BLaER1 (cell line): ENCODE results near the gene EHD4.

ENCODE experiments used
- H3K27ac ChIP-seq: shearing (Covaris generic); formaldehyde crosslinking; 2 replicates; pipeline ENCODE4 v1.8.1; 2022
- H3K27me3 ChIP-seq: shearing (Covaris generic); formaldehyde crosslinking; 2 replicates; pipeline ENCODE4 v1.8.1; 2022
- H3K36me3 ChIP-seq: shearing (Covaris generic); formaldehyde crosslinking; 2 replicates; pipeline ENCODE4 v1.8.1; 2022
- H3K4me1 ChIP-seq: shearing (Covaris generic); formaldehyde crosslinking; 2 replicates; pipeline ENCODE4 v1.8.1; 2022
- H3K4me2 ChIP-seq: shearing (Covaris generic); formaldehyde crosslinking; 2 replicates; pipeline ENCODE4 v1.8.1; 2022
- H3K4me3 ChIP-seq: shearing (Covaris generic); formaldehyde crosslinking; 2 replicates; pipeline ENCODE4 v1.8.1; 2022
- H3K9ac ChIP-seq: shearing (Covaris generic); formaldehyde crosslinking; 2 replicates; pipeline ENCODE4 v1.8.1; 2022
- H3K9me3 ChIP-seq: shearing (Covaris generic); formaldehyde crosslinking; 2 replicates; pipeline ENCODE4 v1.8.1; 2022
- H4K20me1 ChIP-seq: shearing (Covaris generic); formaldehyde crosslinking; 2 replicates; pipeline ENCODE4 v1.8.1; 2022
- Cebpa-rat ChIP-seq: shearing (Covaris generic); IDR thresholded peaks from 2 replicates; pipeline ENCODE4 v1.8.1; 2022

EHD4 gene

DNA sequence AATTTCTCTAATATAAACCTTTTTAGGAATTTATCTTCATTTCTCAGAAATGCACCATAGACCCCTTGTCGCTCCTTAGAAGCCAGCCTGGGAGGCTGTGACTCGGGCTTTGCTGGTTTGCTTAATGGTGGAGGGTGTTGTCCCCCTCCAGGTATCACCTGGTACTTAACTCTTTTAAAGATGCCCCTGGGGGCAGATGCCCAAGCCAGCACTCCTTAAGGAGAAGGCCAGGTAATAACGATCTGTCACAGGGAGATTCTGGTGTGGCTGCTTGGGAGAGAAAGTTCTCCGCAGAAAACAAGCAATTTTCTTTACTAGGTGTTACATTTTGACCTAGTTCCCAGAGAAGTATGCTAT, 22.3 kb downstream of the EHD4 start:
- no peak overlapping the region for H3K4me2 ChIP-seq
- no peak overlapping the region for H3K27ac ChIP-seq
- peaks cover 25% of the 10 kb centered on the region for H3K4me1 ChIP-seq
- no peaks in the 10 kb centered on the region for H3K9me3 ChIP-seq
- no peak overlapping the region for H3K9ac ChIP-seq
- H3K27me3 ChIP-seq: no peaks in the 10 kb centered on the region
- H4K20me1 ChIP-seq: no peaks in the 10 kb centered on the region
- no peak for TF ChIP-seq Cebpa-rat
- H3K4me3 ChIP-seq: no peak overlapping the region
- H3K36me3 ChIP-seq: peaks cover 41% of the 10 kb centered on the region

DNA sequence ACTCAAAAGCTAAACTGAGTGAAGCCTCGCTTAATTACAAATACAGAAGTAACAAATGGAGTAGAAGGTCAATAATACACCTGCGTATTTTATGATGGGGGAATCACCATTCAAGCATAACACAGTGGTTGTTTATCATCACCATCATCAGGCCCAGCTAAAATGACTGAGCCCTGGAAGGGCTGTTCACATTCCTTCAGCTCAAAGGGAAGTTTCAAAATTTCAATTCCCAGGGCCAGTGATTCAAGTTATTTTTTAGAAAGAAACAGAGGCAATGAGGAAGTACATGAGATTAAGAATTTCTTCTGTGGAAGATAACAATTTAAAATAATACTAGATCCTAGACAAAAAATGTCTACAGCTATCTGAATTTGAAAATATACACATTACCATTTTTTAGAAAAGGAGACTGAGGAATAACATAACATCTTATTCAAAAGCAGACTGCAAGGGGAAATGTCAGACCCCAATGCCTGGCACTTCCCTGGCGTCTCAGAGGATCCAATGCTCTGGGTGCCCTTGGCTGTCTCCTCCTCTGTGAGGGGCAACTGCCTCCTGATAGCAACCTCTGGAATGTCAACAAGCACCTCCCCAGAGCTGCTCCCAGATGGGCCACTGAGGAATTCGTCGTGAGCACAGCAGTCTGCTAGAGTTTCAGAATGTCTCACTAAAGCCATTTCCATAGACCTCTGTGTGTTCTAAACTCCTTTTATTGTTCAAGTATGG, 22.8 kb downstream of the EHD4 start:
- H3K36me3 ChIP-seq: peaks cover 42% of the 10 kb centered on the region
- TF ChIP-seq Cebpa-rat: no peak
- no peak overlapping the region for H3K9ac ChIP-seq
- H4K20me1 ChIP-seq: no peaks in the 10 kb centered on the region
- no peak overlapping the region for H3K4me3 ChIP-seq
- H3K4me2 ChIP-seq: no peak overlapping the region
- no peak overlapping the region for H3K27ac ChIP-seq
- H3K27me3 ChIP-seq: no peaks in the 10 kb centered on the region
- H3K4me1 ChIP-seq: peaks cover 25% of the 10 kb centered on the region
- H3K9me3 ChIP-seq: no peaks in the 10 kb centered on the region

GRCh38 chr15:41948490-41948889, 23.9 kb downstream of the EHD4 start:
- H3K4me3 ChIP-seq: no peak overlapping the region
- no peak overlapping the region for H3K4me2 ChIP-seq
- peaks cover 25% of the 10 kb centered on the region for H3K4me1 ChIP-seq
- H3K9ac ChIP-seq: no peak overlapping the region
- no peaks in the 10 kb centered on the region for H3K9me3 ChIP-seq
- no peak overlapping the region for H3K27ac ChIP-seq
- no peak for TF ChIP-seq Cebpa-rat
- peaks cover 36% of the 10 kb centered on the region for H3K36me3 ChIP-seq
- H3K27me3 ChIP-seq: no peaks in the 10 kb centered on the region
- no peaks in the 10 kb centered on the region for H4K20me1 ChIP-seq

GRCh38 chr15:41946970-41947369, 25.4 kb downstream of the EHD4 start:
- 0 out of 2 replicates have a peak overlapping the region, but pooled peaks have one; percentile 8 for H3K4me2 ChIP-seq
- no peaks in the 10 kb centered on the region for H3K27me3 ChIP-seq
- no peaks in the 10 kb centered on the region for H4K20me1 ChIP-seq
- no peak for TF ChIP-seq Cebpa-rat
- H3K4me3 ChIP-seq: no peak overlapping the region
- no peaks in the 10 kb centered on the region for H3K9me3 ChIP-seq
- peaks cover 33% of the 10 kb centered on the region for H3K36me3 ChIP-seq
- H3K9ac ChIP-seq: no peak overlapping the region; the same call in 1 of the 2 replicates
- H3K4me1 ChIP-seq: peaks cover 21% of the 10 kb centered on the region
- no peak overlapping the region for H3K27ac ChIP-seq

- Histone ChIP-seq H3K36me3 (peaks cover 33% of the 10 kb centered on the region), H4K20me1 (no peaks in the 10 kb centered on the region), H3K4me2 (no peak overlapping the region), H3K4me1 (peaks cover 13% of the 10 kb centered on the region), H3K4me3 (no peak overlapping the region), H3K9me3 (no peaks in the 10 kb centered on the region), H3K27ac (no peak overlapping the region), H3K9ac (no peak overlapping the region), H3K27me3 (no peaks in the 10 kb centered on the region)
- no peak for TF ChIP-seq Cebpa-rat
Observed at GRCh38 chr15:41945731-41946130, 26.6 kb downstream of the EHD4 start.

- no peak for TF ChIP-seq Cebpa-rat
- Histone ChIP-seq H3K4me1 (peaks cover 17% of the 10 kb centered on the region), H3K4me2 (no peak overlapping the region)
Observed at GRCh38 chr15:41945221-41945620, 27.1 kb downstream of the EHD4 start.

DNA sequence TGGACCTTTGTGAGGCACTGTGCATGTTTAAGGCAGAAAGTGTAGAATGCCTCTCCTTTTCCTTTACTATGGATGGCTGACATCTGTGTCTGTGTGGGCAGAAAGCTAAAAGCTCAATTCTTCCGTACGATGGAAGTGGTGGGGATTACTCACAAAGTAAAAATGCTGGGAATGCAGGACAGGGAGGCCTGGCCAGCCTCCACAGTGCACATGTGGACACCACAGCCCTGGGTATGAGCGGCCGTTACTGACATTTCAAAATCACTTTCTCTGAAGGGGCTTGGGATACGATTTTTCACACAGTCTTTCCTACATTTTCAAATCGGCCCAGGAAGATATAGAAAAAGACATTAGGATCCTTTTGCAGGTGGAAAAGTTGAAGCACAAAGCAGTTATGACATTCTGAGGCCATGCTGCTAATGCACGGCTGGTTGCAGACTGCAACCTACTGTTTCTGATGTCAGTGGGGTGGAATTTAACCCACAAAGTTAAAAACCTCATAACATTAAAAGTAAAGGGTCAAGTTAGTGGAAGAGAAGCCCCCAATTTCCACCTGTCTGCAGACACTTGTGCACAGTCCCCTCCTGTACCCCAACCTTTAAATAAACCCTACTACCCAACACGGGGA, 27.9 kb downstream of the EHD4 start:
- Histone ChIP-seq H3K27ac (no peak overlapping the region), H3K9ac (no peak overlapping the region), H3K36me3 (peaks cover 40% of the 10 kb centered on the region; the same call in 1 of the 2 replicates), H3K4me1 (peaks cover 19% of the 10 kb centered on the region), H3K4me2 (no peak overlapping the region), H4K20me1 (no peaks in the 10 kb centered on the region), H3K9me3 (no peaks in the 10 kb centered on the region), H3K4me3 (no peak overlapping the region), H3K27me3 (no peaks in the 10 kb centered on the region)
- no peak for TF ChIP-seq Cebpa-rat

More at GRCh38 chr15:41945221-41945620, 27.1 kb downstream of the EHD4 start:
- H3K9me3 ChIP-seq: no peaks in the 10 kb centered on the region
- H3K9ac ChIP-seq: no peak overlapping the region
- H3K27me3 ChIP-seq: no peaks in the 10 kb centered on the region
- no peak overlapping the region for H3K27ac ChIP-seq
- peaks cover 35% of the 10 kb centered on the region; the same call in 1 of the 2 replicates for H3K36me3 ChIP-seq
- H3K4me3 ChIP-seq: no peak overlapping the region
- H4K20me1 ChIP-seq: no peaks in the 10 kb centered on the region

DNA sequence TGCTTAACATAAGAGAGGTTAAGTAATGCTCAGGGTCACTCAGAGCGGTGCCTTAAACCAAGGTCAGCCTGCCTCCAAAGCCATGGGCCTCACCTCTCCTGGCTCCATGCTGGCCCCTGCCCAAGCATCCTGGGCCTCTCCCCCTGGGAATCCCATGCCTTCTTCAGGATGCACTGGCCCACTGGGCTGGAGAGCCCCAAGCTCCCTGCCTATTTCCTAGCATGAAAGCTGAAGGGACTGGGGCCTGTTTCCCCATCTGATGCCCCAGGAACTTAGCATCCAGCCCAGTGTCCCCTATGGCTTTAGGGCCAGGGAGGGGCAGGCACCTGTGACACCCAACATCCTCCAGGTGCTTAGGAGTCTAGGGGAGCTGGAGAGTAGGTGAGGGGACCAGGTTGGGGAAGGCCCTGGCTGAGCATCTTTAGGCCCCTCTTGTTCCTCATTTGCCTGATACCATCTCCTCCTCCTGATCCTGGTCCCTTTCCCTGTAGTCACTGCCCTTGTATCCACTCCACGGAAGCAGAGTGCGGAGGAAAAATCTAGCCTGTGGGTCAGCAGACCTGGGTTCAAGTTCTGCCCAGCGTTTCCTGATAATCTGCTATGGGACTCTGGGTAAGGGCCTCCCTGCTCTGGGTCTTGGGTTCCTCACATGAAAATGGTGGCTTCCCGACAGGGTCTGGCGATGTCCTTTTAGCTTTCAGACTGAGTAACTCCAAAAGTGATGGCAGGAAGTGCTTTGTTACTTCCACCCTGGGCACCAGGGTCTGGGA, 28.6 kb downstream of the EHD4 start:
- no peaks in the 10 kb centered on the region for H4K20me1 ChIP-seq
- no peak overlapping the region for H3K27ac ChIP-seq
- no peak for TF ChIP-seq Cebpa-rat
- H3K9ac ChIP-seq: no peak overlapping the region
- H3K9me3 ChIP-seq: no peaks in the 10 kb centered on the region
- H3K4me3 ChIP-seq: no peak overlapping the region
- peaks cover 40% of the 10 kb centered on the region; the same call in 1 of the 2 replicates for H3K36me3 ChIP-seq
- no peak overlapping the region for H3K4me2 ChIP-seq
- peaks cover 19% of the 10 kb centered on the region for H3K4me1 ChIP-seq
- H3K27me3 ChIP-seq: no peaks in the 10 kb centered on the region

- no peak overlapping the region for H3K4me2 ChIP-seq
Observed at GRCh38 chr15:41942886-41943285, 29.5 kb downstream of the EHD4 start.

More at GRCh38 chr15:41942886-41943285, 29.5 kb downstream of the EHD4 start:
- Histone ChIP-seq H4K20me1 (no peaks in the 10 kb centered on the region), H3K4me1 (peaks cover 22% of the 10 kb centered on the region), H3K27ac (no peak overlapping the region), H3K9me3 (no peaks in the 10 kb centered on the region), H3K36me3 (peaks cover 40% of the 10 kb centered on the region; the same call in 1 of the 2 replicates), H3K9ac (no peak overlapping the region), H3K27me3 (no peaks in the 10 kb centered on the region), H3K4me3 (no peak overlapping the region)
- TF ChIP-seq Cebpa-rat: no peak
